ENCODE measurements around the gene IL17RD. TPM values are rescaled to one million over a fixed set of nuclear protein-coding genes. Genes with fewer than 3 reads are reported as not detected.

The IL17RD gene
- total RNA-seq, 2 donors from 2014 or later = 0.28 TPM; not detected in 1

DNA sequence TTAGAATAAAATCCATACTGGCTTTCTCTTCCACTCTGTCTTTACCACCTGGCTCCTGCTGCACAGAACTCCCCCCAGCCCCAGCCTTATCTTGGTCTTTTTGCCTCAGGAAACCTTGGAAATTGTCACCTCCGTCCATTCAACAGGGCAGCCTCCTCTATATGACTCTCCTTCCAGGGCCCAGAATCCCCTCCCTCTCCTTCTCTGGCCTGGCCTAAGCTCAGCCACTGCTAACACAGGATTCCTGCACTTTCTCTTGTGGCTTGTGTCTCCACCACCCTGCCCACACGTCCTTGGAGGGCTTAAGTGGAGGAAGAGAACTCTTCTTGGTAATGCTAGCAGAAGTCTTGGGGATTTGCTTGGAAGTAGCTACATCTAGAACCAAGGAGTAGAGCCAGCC, 1.5 kb upstream of the IL17RD start:
- Mint-ChIP-seq H3K4me3 (no peak overlapping the region), H3K36me3 (no peaks in the 10 kb centered on the region), H3K27me3 (peaks cover 55 to 66% of the 10 kb centered on the region in 2 donors), H3K27ac (no peak overlapping the region), H3K9me3 (no peaks in the 10 kb centered on the region), H3K4me1 (ENCODE audit: low read depth in 2 of 2) (peaks cover 5 to 18% of the 10 kb centered on the region in 2 donors)
- ATAC-seq (no peak), DNase-seq (ENCODE audit: low spot score) (no peak)

DNA sequence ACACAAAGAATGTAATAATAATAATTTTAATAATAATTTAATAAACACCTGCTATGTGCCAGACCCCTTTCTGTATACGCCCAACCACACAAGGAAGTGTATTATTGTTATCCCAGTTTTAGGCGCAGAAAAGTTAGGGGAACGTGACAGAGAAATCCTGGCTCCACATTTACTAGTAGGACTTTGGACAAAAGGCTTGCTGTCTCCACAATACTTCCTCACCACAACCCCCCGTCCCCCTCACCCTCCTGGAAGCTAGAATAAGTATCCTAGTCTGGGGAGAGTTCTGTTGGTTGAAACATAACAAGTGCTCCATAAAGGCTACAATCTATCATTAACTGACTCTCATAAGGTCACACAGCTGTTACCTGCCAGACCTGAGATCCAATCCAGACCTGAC, 488 bp upstream of the IL17RD start:
- Mint-ChIP-seq H3K9me3 (no peaks in the 10 kb centered on the region), H3K36me3 (no peaks in the 10 kb centered on the region), H3K27me3 (peaks cover 60 to 64% of the 10 kb centered on the region in 2 donors), H3K4me3 (peak overlapping the region; percentile 68), H3K27ac (no peak overlapping the region), H3K4me1 (ENCODE audit: low read depth in 2 of 2) (peaks cover 5 to 18% of the 10 kb centered on the region in 2 donors)
- no peak for DNase-seq (ENCODE audit: low spot score)
- ATAC-seq = no peak

GRCh38 chr3:57164217-57164656, 916 bp downstream of the IL17RD start:
- no peaks in the 10 kb centered on the region for H3K9me3 Mint-ChIP-seq
- ATAC-seq (no peak), DNase-seq (ENCODE audit: low spot score) (no peak)
- H3K27me3 Mint-ChIP-seq = peaks cover 58 to 63% of the 10 kb centered on the region in 2 donors
- peak overlapping the region; percentile 77 for H3K4me3 Mint-ChIP-seq
- H3K36me3 Mint-ChIP-seq = no peaks in the 10 kb centered on the region
- peaks cover 9 to 20% of the 10 kb centered on the region in 2 donors for H3K4me1 Mint-ChIP-seq (ENCODE audit: low read depth in 2 of 2)
- no peak overlapping the region for H3K27ac Mint-ChIP-seq

- no peak for DNase-seq (ENCODE audit: low spot score)
- Mint-ChIP-seq H3K4me1 (ENCODE audit: low read depth in 2 of 2) (peaks cover 14 to 24% of the 10 kb centered on the region in 2 donors), H3K4me3 (peak overlapping the region; percentile 77), H3K9me3 (no peaks in the 10 kb centered on the region), H3K27ac (no peak overlapping the region), H3K36me3 (no peaks in the 10 kb centered on the region), H3K27me3 (peaks cover 55 to 58% of the 10 kb centered on the region in 2 donors)
- no peak for ATAC-seq
Measured at GRCh38 chr3:57163751-57164150, 1.4 kb downstream of the IL17RD start.

- ATAC-seq (no peak), DNase-seq (ENCODE audit: low spot score) (no peak)
- Mint-ChIP-seq H3K36me3 (no peaks in the 10 kb centered on the region), H3K9me3 (no peaks in the 10 kb centered on the region), H3K27ac (no peak overlapping the region), H3K27me3 (peaks cover 42 to 49% of the 10 kb centered on the region in 2 donors), H3K4me1 (ENCODE audit: low read depth in 2 of 2) (peaks cover 18 to 24% of the 10 kb centered on the region in 2 donors), H3K4me3 (no peak overlapping the region)
Measured at GRCh38 chr3:57161915-57162314, 3.2 kb downstream of the IL17RD start.

GRCh38 chr3:57160765-57161538, 4.2 kb downstream of the IL17RD start:
- peaks cover 41 to 42% of the 10 kb centered on the region in 2 donors for H3K27me3 Mint-ChIP-seq
- peaks cover 18 to 24% of the 10 kb centered on the region in 2 donors for H3K4me1 Mint-ChIP-seq (ENCODE audit: low read depth in 2 of 2)
- H3K4me3 Mint-ChIP-seq = no peak overlapping the region
- H3K27ac Mint-ChIP-seq = no peak overlapping the region
- no peaks in the 10 kb centered on the region for H3K9me3 Mint-ChIP-seq
- no peaks in the 10 kb centered on the region for H3K36me3 Mint-ChIP-seq
- DNase-seq (ENCODE audit: low spot score) (no peak), ATAC-seq (no peak)

GRCh38 chr3:57160076-57160764, 4.9 kb downstream of the IL17RD start:
- H3K27me3 Mint-ChIP-seq = peaks cover 36 to 38% of the 10 kb centered on the region in 2 donors
- H3K4me3 Mint-ChIP-seq = no peak overlapping the region
- H3K36me3 Mint-ChIP-seq = no peaks in the 10 kb centered on the region
- no peak for ATAC-seq
- no peak overlapping the region for H3K27ac Mint-ChIP-seq
- peaks cover 17 to 18% of the 10 kb centered on the region in 2 donors for H3K4me1 Mint-ChIP-seq (ENCODE audit: low read depth in 2 of 2)
- no peak for DNase-seq (ENCODE audit: low spot score)
- H3K9me3 Mint-ChIP-seq = no peaks in the 10 kb centered on the region

DNA sequence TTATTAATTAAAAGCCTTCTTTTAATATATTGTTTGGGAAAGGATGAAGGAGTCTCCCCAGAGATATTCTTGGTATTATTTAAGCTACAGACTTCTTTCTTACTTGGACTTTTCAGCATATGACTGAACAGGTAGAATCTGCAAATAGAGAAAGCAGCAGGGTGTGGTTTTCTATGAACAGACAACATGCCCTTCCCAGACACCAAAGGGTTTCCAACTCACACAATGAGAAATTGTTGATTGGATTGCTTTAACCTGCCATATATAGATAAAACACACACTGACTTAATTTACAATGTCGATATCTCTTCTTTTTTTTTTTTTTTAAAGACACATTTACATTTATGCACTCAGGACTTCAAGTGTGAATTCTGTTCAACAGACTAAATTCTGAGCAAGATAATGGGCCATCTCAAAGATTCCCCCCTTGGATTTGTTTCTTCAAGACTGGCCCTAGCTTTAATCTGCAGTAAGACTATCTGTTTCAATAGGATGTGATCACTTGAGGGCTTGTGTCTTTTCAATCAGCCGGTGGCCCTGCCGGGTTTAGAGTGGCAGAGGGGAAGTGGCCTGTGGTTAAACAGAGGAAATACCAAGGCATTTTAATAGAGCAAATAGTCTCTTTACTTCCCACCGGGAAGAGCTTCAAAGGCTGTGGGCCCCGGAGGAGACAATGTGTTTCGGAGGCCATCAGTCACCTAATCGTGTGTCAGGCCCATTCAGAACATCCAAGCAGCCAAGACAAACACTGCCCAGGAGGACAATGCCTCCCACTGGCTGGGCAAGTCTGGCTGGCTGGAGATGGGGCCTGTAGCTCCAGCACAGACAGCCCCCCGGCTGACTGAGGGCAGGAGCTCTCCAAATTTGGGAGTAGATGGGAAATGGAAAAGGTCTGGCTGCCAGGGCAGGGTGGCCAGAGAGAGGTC, 6.1 kb downstream of the IL17RD start:
- ATAC-seq (peak in 1 of 2 donors; percentile 45), DNase-seq (ENCODE audit: low spot score) (no peak)
- peaks cover 32 to 38% of the 10 kb centered on the region in 2 donors for H3K27me3 Mint-ChIP-seq
- peaks cover 13 to 14% of the 10 kb centered on the region in 2 donors for H3K4me1 Mint-ChIP-seq (ENCODE audit: low read depth in 2 of 2)
- no peaks in the 10 kb centered on the region for H3K9me3 Mint-ChIP-seq
- no peaks in the 10 kb centered on the region for H3K36me3 Mint-ChIP-seq
- peak overlapping the region; percentile 5 for H3K4me3 Mint-ChIP-seq
- H3K27ac Mint-ChIP-seq = no peak overlapping the region

DNA sequence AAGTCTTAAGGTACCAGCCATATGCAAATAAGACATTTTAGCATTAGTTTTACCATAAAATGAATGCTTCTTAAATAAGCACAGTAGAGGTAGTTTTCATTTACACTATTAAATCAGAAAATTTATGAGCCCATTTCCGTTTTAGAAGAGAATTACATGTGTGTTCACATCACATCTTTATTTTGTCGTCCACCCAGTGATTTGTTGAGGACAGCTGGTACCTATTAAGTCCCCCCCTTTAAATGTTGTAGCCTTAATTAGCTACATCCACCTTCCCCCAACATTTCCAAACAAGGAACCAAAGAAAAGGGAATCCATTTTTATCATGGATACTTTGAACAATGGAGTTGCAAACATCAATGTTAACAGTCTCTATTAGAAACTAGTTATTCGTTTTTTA, 6.8 kb downstream of the IL17RD start:
- Mint-ChIP-seq H3K27ac (no peak overlapping the region), H3K27me3 (peaks cover 31 to 36% of the 10 kb centered on the region in 2 donors), H3K36me3 (no peaks in the 10 kb centered on the region), H3K4me3 (no peak overlapping the region), H3K9me3 (no peaks in the 10 kb centered on the region), H3K4me1 (ENCODE audit: low read depth in 2 of 2) (peaks cover 12 to 13% of the 10 kb centered on the region in 2 donors)
- DNase-seq (ENCODE audit: low spot score) = no peak
- no peak for ATAC-seq

GRCh38 chr3:57157545-57157944, 7.6 kb downstream of the IL17RD start:
- ATAC-seq = no peak
- H3K9me3 Mint-ChIP-seq = no peaks in the 10 kb centered on the region
- H3K36me3 Mint-ChIP-seq = no peaks in the 10 kb centered on the region
- H3K27ac Mint-ChIP-seq = no peak overlapping the region
- no peak overlapping the region for H3K4me3 Mint-ChIP-seq
- H3K27me3 Mint-ChIP-seq = peaks cover 23 to 32% of the 10 kb centered on the region in 2 donors
- no peak for DNase-seq (ENCODE audit: low spot score)
- peaks cover 10 to 13% of the 10 kb centered on the region in 2 donors for H3K4me1 Mint-ChIP-seq (ENCODE audit: low read depth in 2 of 2)

DNA sequence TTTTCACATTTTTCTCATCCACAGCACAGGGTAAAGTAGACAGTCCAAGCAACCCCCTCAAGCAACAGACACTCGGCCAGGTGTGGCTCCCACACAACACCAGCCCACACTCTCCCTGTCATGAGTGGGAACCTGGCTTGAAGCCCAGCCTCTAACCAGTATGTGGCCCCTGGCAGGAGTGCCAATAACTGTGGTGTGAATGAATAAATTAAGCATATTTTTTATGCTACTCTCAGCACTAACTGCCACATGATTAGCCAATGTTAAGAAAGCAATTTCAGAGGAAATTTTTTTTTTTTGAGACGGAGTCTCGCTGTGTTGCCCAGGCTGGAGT, 9.9 kb downstream of the IL17RD start:
- ATAC-seq (no peak), DNase-seq (ENCODE audit: low spot score) (no peak)
- no peaks in the 10 kb centered on the region for H3K36me3 Mint-ChIP-seq
- H3K4me3 Mint-ChIP-seq = no peak overlapping the region
- peaks cover 6 to 13% of the 10 kb centered on the region in 2 donors for H3K4me1 Mint-ChIP-seq (ENCODE audit: low read depth in 2 of 2)
- H3K27me3 Mint-ChIP-seq = peaks cover 7 to 29% of the 10 kb centered on the region in 2 donors
- no peak overlapping the region for H3K27ac Mint-ChIP-seq
- H3K9me3 Mint-ChIP-seq = no peaks in the 10 kb centered on the region

- ATAC-seq = no peak
- no peak for DNase-seq (ENCODE audit: low spot score)
- H3K27me3 Mint-ChIP-seq = peaks cover 7 to 28% of the 10 kb centered on the region in 2 donors
Measured at GRCh38 chr3:57154470-57155309, 10.5 kb downstream of the IL17RD start.

More at GRCh38 chr3:57154470-57155309, 10.5 kb downstream of the IL17RD start:
- Mint-ChIP-seq H3K4me3 (no peak overlapping the region), H3K4me1 (ENCODE audit: low read depth in 2 of 2) (peaks cover 6 to 13% of the 10 kb centered on the region in 2 donors), H3K9me3 (no peaks in the 10 kb centered on the region), H3K36me3 (no peaks in the 10 kb centered on the region), H3K27ac (no peak overlapping the region)
